ENCODE results near the gene RAB11FIP4. TPM values are rescaled to one million over a fixed set of nuclear protein-coding genes. Genes with fewer than 3 reads are reported as not detected.

The RAB11FIP4 gene
- total and polyA plus RNA-seq, 2 of the 8 experiments (the other 6 are each of a cell fraction or from before 2014, with no cell fraction given), result 21.7 to 53.2 TPM

- Histone ChIP-seq H3K4ac (replicated peaks; ENCODE audit: insufficient read length, low read depth, low read length) (no peak overlapping the region), H3K4me2 (ENCODE audit: insufficient read depth in 1 of 2, low read depth in 2 of 2, low read length in 2 of 2) (no peak overlapping the region), H4K5ac (ENCODE audit: insufficient read length, low read depth, low read length) (no peak overlapping the region), H3K79me1 (ENCODE audit: low read depth, low read length) (no peaks in the 10 kb centered on the region; the same call in 1 of the 2 replicates), H3K23me2 (ENCODE audit: low read depth, low read length) (peaks cover 7% of the 10 kb centered on the region; the same call in 1 of the 2 replicates), H2BK12ac (ENCODE audit: low read depth, low read length) (no peak overlapping the region), H2BK120ac (replicated peaks; ENCODE audit: low read depth, low read length) (no peak overlapping the region), H3K9me3 (ENCODE audit: insufficient read depth in 2 of 2, low read depth in 1 of 2, low read length in 1 of 2) (no peaks in the 10 kb centered on the region), H3K9ac (replicated peaks in 1 of 4; ENCODE audit: extremely low read depth in 1 of 4, low read depth in 3 of 4, low read length in 3 of 4) (no peak overlapping the region), H4K20me1 (replicated peaks in 1 of 2; ENCODE audit: control insufficient read depth in 1 of 2, insufficient read depth in 2 of 2, low read length in 2 of 2) (peaks cover 4 to 9% of the 10 kb centered on the region in 2 experiments), H2BK5ac (ENCODE audit: low read depth, low read length) (no peak overlapping the region), H3K27ac (ENCODE audit: low read depth, low read length) (no peak overlapping the region), H3K4me3 (ENCODE audit: extremely low read depth in 1 of 4, insufficient read depth in 2 of 4, low read depth in 3 of 4, low read length in 4 of 4) (no peak overlapping the region), H3K14ac (ENCODE audit: insufficient read length) (no peak overlapping the region), H3K36me3 (ENCODE audit: control insufficient read depth in 2 of 4, insufficient read depth in 4 of 4, low read length in 3 of 4) (no peaks in the 10 kb centered on the region), H4K91ac (replicated peaks; ENCODE audit: insufficient read length, low read length) (no peak overlapping the region), H3K4me1 (replicated peaks in 1 of 4; ENCODE audit: control insufficient read depth in 3 of 4, insufficient read depth in 4 of 4, low read length in 3 of 4) (peaks cover 0 to 13% (median 8%) of the 10 kb centered on the region in 4 experiments; a peak in 6 of 7 replicates), H3K27me3 (replicated peaks in 1 of 4; ENCODE audit: control insufficient read depth in 3 of 4, extremely low read depth in 1 of 4, insufficient read depth in 3 of 4, low read length in 3 of 4) (peaks cover 1 to 27% (median 22%) of the 10 kb centered on the region in 4 experiments), H3K56ac (replicated peaks; ENCODE audit: insufficient read length, low read depth, low read length) (no peak overlapping the region), H3K18ac (ENCODE audit: extremely low read depth, low read length) (no peak overlapping the region), H2AFZ (ENCODE audit: low read length) (no peak overlapping the region), H2AK5ac (ENCODE audit: low read depth, low read length) (no peak overlapping the region), H2BK20ac (ENCODE audit: low read length) (no peak overlapping the region), H3K23ac (ENCODE audit: insufficient read length) (no peak overlapping the region), H3K79me2 (ENCODE audit: control insufficient read depth in 1 of 2, insufficient read depth in 2 of 2, low read length in 2 of 2) (no peaks in the 10 kb centered on the region), H4K8ac (ENCODE audit: extremely low read depth, insufficient read depth, low read length) (no peak overlapping the region), H2BK15ac (ENCODE audit: low read length) (no peak overlapping the region)
- TF ChIP-seq RBBP5 (IDR thresholded peaks at IDR 0.05; ENCODE audit: borderline replicate concordance, low read depth, low read length) (no peak), RAD21 (IDR thresholded peaks at IDR 0.05 in 1 of 2, conservative IDR thresholded peaks at IDR 0.05 in 1 of 2; ENCODE audit: low read depth in 2 of 2, low read length in 2 of 2) (peak; percentile 7 to 26; a peak in 1 of 4 replicates), MAX (IDR thresholded peaks at IDR 0.05) (peak; percentile 8; the same call in 1 of the 2 replicates), SAP30 (IDR thresholded peaks at IDR 0.05; ENCODE audit: insufficient read depth, insufficient replicate concordance, low read length) (peak; percentile 75), TAF7 (optimal IDR thresholded peaks at IDR 0.05; ENCODE audit: borderline replicate concordance, low read depth, low read length) (no peak), POLR2AphosphoS5 (IDR thresholded peaks at IDR 0.05; ENCODE audit: low read depth, low read length) (no peak), SIN3A (conservative IDR thresholded peaks at IDR 0.05 in 1 of 2, IDR thresholded peaks at IDR 0.05 in 1 of 2; ENCODE audit: low read depth in 1 of 2, low read length in 2 of 2) (peak; percentile 84 to 86; a peak in 2 of 4 replicates), ATF2 (IDR thresholded peaks at IDR 0.05; ENCODE audit: low read length) (no peak)
- FAIRE-seq (peak; percentile 79), DNase-seq (ENCODE audit: low read depth in 1 of 2, low spot score in 2 of 2) (peak; percentile 53 to 88)
- 58% methylated on average over 10 of the region's 11 CpGs; no CpG with 5 or more reads in 1 of the 2 experiments for WGBS, 2 experiments (ENCODE audit: extremely low coverage in 1 of 2, insufficient coverage in 1 of 2, insufficient read length in 1 of 2, insufficient replicate concordance in 2 of 2, low coverage in 1 of 2, low lambda C conversion rate in 2 of 2, missing lambda C conversion rate in 1 of 2)
- ChIA-PET CTCF (ENCODE audit: partially characterized antibody) (interaction anchor here (1.2 kb wide), 1 partner anchor 128 kb away, joined by 3 read pairs; no protein-coding TSS in a partner anchor), POLR2A (ENCODE audit: partially characterized antibody) (no interaction called here)
Measured at GRCh38 chr17:31394544-31394943, 3.1 kb downstream of the RAB11FIP4 start.
